Stimulated activated CD4-positive, alpha-beta T cell treated with anti-CD3 and anti-CD28 coated beads, TNF-alpha, amount 100 ng/mL, for 4 hours (primary cell): ENCODE measurements around the gene RPS6KB2.

ENCODE experiments used
- DNase-seq, 3 experiments: peaks; one replicate each; pipeline ENCODE4 v3.0.0-alpha.2; 2020; ENCODE audit warnings: low read depth in 3 of 3

RPS6KB2 gene

DNA sequence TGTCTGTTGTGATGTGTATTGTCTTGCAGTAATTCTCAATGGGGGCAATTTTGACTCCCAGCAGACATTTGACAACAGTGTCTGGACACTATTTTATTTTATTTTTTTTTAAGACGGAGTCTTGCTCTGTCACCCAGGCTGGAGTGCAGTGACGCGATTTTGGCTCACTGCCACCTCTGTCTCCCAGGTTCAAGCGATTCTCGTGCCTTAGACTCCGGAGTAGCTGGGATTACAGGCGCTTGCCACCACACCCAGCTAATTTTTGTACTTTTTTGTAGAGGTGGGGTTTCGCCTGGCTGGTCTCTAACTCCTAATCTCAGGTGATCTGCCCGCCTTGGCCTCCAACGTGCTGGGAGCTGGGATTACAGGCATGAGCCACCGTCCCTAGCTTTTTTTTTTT, 1.4 kb downstream of the RPS6KB2 start:
- no peak for DNase-seq

DNA sequence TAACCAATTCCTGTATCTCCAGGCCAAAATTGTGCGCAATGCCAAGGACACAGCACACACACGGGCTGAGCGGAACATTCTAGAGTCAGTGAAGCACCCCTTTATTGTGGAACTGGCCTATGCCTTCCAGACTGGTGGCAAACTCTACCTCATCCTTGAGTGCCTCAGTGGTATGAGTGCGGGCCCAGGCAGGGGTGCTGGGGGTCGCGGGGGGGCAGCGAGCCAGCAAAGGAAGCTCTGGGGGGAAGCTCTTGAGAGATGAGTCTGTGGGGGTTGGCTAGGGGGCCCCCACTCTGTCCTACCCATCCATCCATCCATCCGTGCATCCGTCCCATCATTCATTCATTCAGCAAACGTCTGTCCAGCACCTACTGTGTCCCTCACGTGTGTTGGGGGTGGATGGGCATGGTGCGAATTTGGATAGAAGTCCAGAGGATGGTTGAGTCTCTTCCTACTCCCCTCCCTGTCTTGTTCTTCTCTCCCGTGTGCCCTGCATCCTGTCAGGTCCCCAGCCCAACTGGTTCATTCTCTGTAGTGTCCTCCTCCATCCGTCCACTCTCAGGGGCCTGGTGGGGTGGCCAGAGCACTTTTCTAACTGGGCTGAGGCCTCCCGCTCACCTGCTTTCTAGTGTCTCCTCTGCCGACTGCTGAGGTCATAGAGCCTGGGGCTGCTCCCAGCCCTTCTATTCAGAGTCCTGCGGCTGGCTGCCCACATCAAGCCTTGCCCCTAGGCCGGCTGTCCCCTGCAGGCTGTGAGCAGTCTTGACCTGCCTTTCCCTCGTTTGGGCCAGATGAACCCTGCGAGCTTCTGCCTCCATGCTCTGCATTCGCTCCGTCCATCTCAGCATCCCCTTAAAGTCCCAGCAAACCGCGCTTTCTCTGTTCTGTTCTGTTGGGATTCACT, 3.3 kb downstream of the RPS6KB2 start:
- DNase-seq = no peak

DNA sequence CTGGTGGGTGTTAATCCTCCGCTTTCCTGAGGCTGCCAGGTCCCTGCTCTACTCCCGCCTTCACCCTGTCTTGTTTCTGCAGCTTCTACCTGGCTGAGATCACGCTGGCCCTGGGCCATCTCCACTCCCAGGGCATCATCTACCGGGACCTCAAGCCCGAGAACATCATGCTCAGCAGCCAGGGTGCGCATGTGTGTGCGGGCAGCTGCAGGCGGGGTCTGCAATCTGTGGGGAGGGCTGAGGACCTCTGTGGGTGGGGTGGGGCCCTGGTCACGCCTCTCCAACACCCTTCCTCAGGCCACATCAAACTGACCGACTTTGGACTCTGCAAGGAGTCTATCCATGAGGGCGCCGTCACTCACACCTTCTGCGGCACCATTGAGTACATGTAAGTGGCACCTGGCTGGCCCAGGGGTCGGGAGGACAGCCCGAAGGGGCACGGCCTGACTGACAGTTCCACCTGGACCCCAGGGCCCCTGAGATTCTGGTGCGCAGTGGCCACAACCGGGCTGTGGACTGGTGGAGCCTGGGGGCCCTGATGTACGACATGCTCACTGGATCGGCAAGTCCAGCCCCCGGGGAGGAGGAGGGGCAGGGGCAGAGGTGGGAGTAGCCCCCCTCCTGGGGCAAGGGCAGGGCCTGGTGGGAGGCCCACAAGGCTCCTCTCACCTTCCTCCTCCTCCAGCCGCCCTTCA, 4.5 kb downstream of the RPS6KB2 start:
- no peak for DNase-seq

- no peak for DNase-seq
Measured at GRCh38 chr11:67433536-67434394, 5.5 kb downstream of the RPS6KB2 start.

DNA sequence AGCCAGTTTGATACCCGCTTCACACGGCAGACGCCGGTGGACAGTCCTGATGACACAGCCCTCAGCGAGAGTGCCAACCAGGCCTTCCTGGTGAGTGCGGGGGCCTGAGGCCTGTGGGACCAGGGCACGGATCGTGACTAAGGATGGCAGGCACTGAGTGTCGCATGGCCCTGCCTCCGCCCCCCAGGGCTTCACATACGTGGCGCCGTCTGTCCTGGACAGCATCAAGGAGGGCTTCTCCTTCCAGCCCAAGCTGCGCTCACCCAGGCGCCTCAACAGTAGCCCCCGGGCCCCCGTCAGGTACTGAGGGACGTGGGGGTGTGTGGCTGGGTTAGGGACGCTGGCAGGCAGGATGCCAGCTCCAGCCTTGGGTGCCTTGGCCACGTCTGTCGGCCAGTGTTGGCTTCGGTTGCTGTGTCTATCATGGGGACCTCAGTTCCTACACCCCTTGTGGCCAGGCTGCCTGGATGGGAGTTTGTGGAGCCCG, 6.1 kb downstream of the RPS6KB2 start:
- no peak for DNase-seq

- DNase-seq = no peak
Measured at GRCh38 chr11:67435031-67435726, 6.9 kb downstream of the RPS6KB2 start.

- no peak for DNase-seq
Measured at GRCh38 chr11:67435727-67436458, 7.6 kb downstream of the RPS6KB2 start.

- DNase-seq = peak in 2 of 3 experiments; percentile 46 to 57
Measured at GRCh38 chr11:67436459-67437081, 8.3 kb downstream of the RPS6KB2 start.

GRCh38 chr11:67437082-67437808, 9.0 kb downstream of the RPS6KB2 start, which contains the start of gene PTPRCAP:
Gene PTPRCAP, minus strand, starts transcription at chr11:67437682. Its CDS starts 63 bp downstream, at chr11:67437619.
- peak; percentile 48 to 64 (median 63) for DNase-seq

DNA sequence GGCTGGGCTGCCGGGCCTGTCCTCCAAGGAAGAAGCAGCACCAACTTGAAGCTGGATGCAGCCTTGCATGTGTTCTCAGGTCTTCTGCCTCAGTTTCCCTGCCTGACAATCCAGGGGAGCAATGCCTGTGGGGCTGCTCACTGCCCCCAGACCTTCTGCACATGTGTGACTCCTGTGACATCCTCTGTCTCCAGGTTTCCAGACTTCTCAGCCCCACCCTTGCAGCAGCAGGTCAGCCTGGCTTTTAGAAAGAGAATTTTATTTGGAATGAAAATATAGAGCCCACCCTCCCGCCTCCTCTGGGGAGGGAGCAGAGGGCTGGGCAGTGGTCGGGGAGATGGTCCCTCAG, 9.5 kb downstream of the RPS6KB2 start:
- DNase-seq = no peak

GRCh38 chr11:67438158-67438902, 10.0 kb downstream of the RPS6KB2 start:
- peak; percentile 54 to 65 (median 56) for DNase-seq

- no peak for DNase-seq
Measured at GRCh38 chr11:67439321-67440228, 11.3 kb downstream of the RPS6KB2 start.

DNA sequence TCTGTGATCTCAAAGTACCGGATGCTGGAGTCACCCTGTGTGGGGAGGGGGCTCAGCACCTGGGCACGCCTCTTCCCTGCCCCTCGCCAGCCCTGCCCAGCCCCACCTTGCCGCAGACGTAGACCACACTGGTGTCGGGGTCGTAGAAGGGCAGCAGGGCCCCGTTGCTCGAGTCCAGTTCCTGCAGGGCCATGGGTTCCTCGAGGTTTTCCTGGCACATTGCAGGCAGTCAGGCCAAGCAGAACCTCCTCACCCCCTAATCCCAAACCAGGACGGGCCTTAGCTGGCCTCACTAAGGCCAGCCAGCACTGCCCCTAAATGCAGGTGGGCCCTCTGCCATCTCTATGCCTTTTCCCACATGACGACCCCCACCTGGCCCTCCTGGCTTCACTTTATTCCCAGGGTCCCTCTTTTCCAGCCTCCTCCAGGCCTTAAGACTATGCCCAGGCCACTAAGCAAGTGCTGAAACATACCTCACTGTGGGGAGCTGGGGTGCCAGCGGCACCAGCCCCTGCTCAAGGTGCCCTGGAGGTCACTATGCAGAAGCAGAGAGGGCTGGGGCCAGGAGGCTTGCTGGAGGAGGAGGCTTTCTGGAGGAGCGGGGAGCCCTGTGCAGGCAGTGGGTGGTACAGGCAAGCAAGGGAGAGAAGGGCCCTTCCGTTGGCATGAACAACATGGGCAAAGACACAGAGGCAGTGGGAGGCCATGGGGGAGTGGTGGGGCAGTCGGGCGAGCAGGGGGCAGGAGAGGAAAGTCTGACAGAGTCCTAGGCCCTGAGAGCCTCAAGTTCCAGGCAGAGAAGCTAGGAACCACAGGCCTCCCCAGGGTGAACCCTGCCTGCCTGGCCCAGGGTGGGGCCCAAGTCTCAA, 12.2 kb downstream of the RPS6KB2 start:
- DNase-seq = no peak

DNA sequence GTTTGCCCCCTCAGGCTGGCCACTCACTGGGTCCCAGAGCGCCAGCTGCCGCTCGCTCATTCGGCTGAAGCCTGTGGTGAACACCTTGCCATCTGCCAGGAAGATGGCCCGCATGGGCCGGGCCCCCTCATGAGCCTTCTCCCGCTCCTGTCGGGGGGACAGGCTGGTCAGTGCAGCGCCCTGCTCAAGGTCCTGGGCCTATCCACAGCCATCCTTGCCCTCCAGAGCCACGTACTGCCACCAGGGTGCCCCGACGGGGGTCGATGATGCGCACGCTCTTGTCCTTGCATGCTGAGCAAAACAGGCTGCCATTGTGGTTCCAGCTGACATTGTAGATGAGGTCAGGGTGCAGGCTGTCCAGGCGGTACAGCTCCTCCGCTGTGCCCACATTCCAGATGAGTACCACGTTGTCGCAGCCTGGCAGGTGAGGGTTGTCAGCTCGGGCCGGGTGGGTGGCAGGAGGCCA, 12.8 kb downstream of the RPS6KB2 start:
- DNase-seq = no peak

- no peak for DNase-seq
Measured at GRCh38 chr11:67441731-67442351, 13.5 kb downstream of the RPS6KB2 start.
